HEK293 (cell line): Measurements from ENCODE around the gene BAIAP2.
A peak's percentile ranks its signal among the peaks of the same experiment; 100 is the strongest.

Source experiments
- CTCF ChIA-PET: fragments of 350-600 bp; formaldehyde crosslinking; extraction: SDS; loops from one replicate; lab custom pipeline; 2021; ENCODE audit warnings: antibody characterized with exemption; lab: Yijun Ruan, JAX
- POLR2A ChIA-PET: fragments of 300-600 bp; formaldehyde crosslinking; extraction: SDS; loops from one replicate; lab custom pipeline; 2020; ENCODE audit warnings: antibody characterized with exemption, inconsistent platforms; lab: Yijun Ruan, JAX
- H3K27ac ChIP-seq: fragments of 200-500 bp; sonication (Bioruptor generic); 2 replicates; pipeline ENCODE4 v1.5.1; 2014; ENCODE audit warnings: low read depth, low read length, control low read depth, inconsistent platforms; ENCODE audit errors: extremely low read depth
- H3K36me3 ChIP-seq, 2 experiments: fragments of 200-500 bp in 1 of 2; sonication (Bioruptor generic) in 1 of 2; 1 replicate in 1 of 2; 2 replicates in 1 of 2; pipeline ENCODE4 v1.5.1; 2014 to 2017; ENCODE audit warnings: inconsistent platforms in 2 of 2, low read length in 2 of 2; ENCODE audit not compliant: control insufficient read depth in 2 of 2, insufficient read depth in 1 of 2
- H3K4me1 ChIP-seq: fragments of 200-500 bp; sonication (Bioruptor generic); 2 replicates; pipeline ENCODE4 v1.5.1; 2014; ENCODE audit warnings: mild to moderate bottlenecking, low read length, inconsistent platforms; ENCODE audit not compliant: control insufficient read depth, insufficient read depth
- H3K4me3 ChIP-seq: 2 replicates; pipeline ENCODE4 v1.5.1; 2011; ENCODE audit warnings: low read depth, mild to moderate bottlenecking, control low read depth, low read length, moderate library complexity
- H3K9me3 ChIP-seq: fragments of 200-500 bp; sonication (Bioruptor generic); 2 replicates; pipeline ENCODE4 v1.5.1; 2014; ENCODE audit warnings: low read depth, low read length, inconsistent platforms; ENCODE audit not compliant: control insufficient read depth, insufficient read depth
- EGR2 ChIP-seq: fragments of 450-650 bp; formaldehyde crosslinking; IDR thresholded peaks from 2 replicates; pipeline ENCODE4 v1.5.1; 2016; ENCODE audit warnings: low read depth, missing biosample characterization, missing genetic modification characterization
- ELK4 ChIP-seq: IDR thresholded peaks from 2 replicates; pipeline ENCODE4 v1.6.1; 2011; ENCODE audit warnings: mild to moderate bottlenecking, low read depth, low read length, borderline replicate concordance
- GLI4 ChIP-seq: fragments of 450-650 bp; formaldehyde crosslinking; IDR thresholded peaks from 2 replicates; pipeline ENCODE4 v1.5.1; 2016; ENCODE audit warnings: missing biosample characterization, missing genetic modification characterization
- KLF1 ChIP-seq: fragments of 450-650 bp; formaldehyde crosslinking; IDR thresholded peaks from 2 replicates; pipeline ENCODE4 v1.5.1; 2016; ENCODE audit warnings: missing biosample characterization, missing genetic modification characterization
- PATZ1 ChIP-seq: fragments of 450-650 bp; formaldehyde crosslinking; IDR thresholded peaks from 2 replicates; pipeline ENCODE4 v1.5.1; 2016; ENCODE audit warnings: missing biosample characterization, missing genetic modification characterization
- PBX3 ChIP-seq: sonication (generic); formaldehyde crosslinking; IDR thresholded peaks from 2 replicates; pipeline ENCODE4 v1.8.1; 2022; ENCODE audit warnings: mild to moderate bottlenecking, moderate library complexity, missing genetic modification reagents
- SP2 ChIP-seq: fragments of 450-650 bp; formaldehyde crosslinking; IDR thresholded peaks from 2 replicates; pipeline ENCODE4 v1.5.1; 2016; ENCODE audit warnings: missing biosample characterization, missing genetic modification characterization
- WT1 ChIP-seq: fragments of 450-650 bp; formaldehyde crosslinking; IDR thresholded peaks from 2 replicates; pipeline ENCODE4 v1.5.1; 2016; ENCODE audit warnings: missing biosample characterization, missing genetic modification characterization
- ZBTB11 ChIP-seq: fragments of 450-650 bp; formaldehyde crosslinking; conservative IDR thresholded peaks from 2 replicates; pipeline ENCODE4 v1.5.1; 2016; ENCODE audit warnings: low read depth, missing biosample characterization, missing genetic modification characterization
- ZBTB48 ChIP-seq: fragments of 450-650 bp; formaldehyde crosslinking; IDR thresholded peaks from 2 replicates; pipeline ENCODE4 v1.5.1; 2016; ENCODE audit warnings: missing biosample characterization, missing genetic modification characterization
- ZFHX2 ChIP-seq: fragments of 450-650 bp; formaldehyde crosslinking; conservative IDR thresholded peaks from 2 replicates; pipeline ENCODE4 v1.5.1; 2016; ENCODE audit warnings: missing biosample characterization, missing genetic modification characterization
- ZFP37 ChIP-seq: fragments of 450-650 bp; formaldehyde crosslinking; IDR thresholded peaks from 2 replicates; pipeline ENCODE4 v1.5.1; 2016; ENCODE audit warnings: missing biosample characterization, missing genetic modification characterization
- ZNF138 ChIP-seq: fragments of 450-650 bp; formaldehyde crosslinking; IDR thresholded peaks from 2 replicates; pipeline ENCODE4 v1.5.1; 2016; ENCODE audit warnings: missing biosample characterization, missing genetic modification characterization, borderline replicate concordance
- ZNF140 ChIP-seq: fragments of 450-650 bp; formaldehyde crosslinking; IDR thresholded peaks from 2 replicates; pipeline ENCODE4 v1.5.1; 2016; ENCODE audit warnings: missing biosample characterization, missing genetic modification characterization
- ZNF19 ChIP-seq: fragments of 450-650 bp; formaldehyde crosslinking; IDR thresholded peaks from 2 replicates; pipeline ENCODE4; 2016; ENCODE audit warnings: missing biosample characterization, missing genetic modification characterization, low read depth
- ZNF292 ChIP-seq: fragments of 450-650 bp; formaldehyde crosslinking; IDR thresholded peaks from 2 replicates; pipeline ENCODE4 v1.5.1; 2016; ENCODE audit warnings: low read depth, missing biosample characterization, missing genetic modification characterization, borderline replicate concordance
- ZNF341 ChIP-seq: fragments of 450-650 bp; formaldehyde crosslinking; IDR thresholded peaks from 2 replicates; pipeline ENCODE4; 2016; ENCODE audit warnings: low read depth, missing biosample characterization, missing genetic modification characterization
- ZNF354C ChIP-seq: fragments of 450-650 bp; formaldehyde crosslinking; IDR thresholded peaks from 2 replicates; pipeline ENCODE4 v1.5.1; 2016; ENCODE audit warnings: missing biosample characterization, missing genetic modification characterization, low read depth, borderline replicate concordance
- ZNF416 ChIP-seq: fragments of 450-650 bp; formaldehyde crosslinking; IDR thresholded peaks from 2 replicates; pipeline ENCODE4 v1.5.1; 2016; ENCODE audit warnings: missing biosample characterization, missing genetic modification characterization
- ZNF514 ChIP-seq: fragments of 450-650 bp; formaldehyde crosslinking; IDR thresholded peaks from 2 replicates; pipeline ENCODE4 v1.5.1; 2016; ENCODE audit warnings: missing biosample characterization, missing genetic modification characterization
- ZNF561 ChIP-seq: fragments of 450-650 bp; IDR thresholded peaks from 2 replicates; pipeline ENCODE4 v1.5.1; 2018; ENCODE audit warnings: missing biosample characterization, missing genetic modification characterization, borderline replicate concordance
- ZNF580 ChIP-seq: fragments of 450-650 bp; formaldehyde crosslinking; IDR thresholded peaks from 2 replicates; pipeline ENCODE4 v1.5.1; 2016; ENCODE audit warnings: missing biosample characterization, missing genetic modification characterization
- ZNF660 ChIP-seq: fragments of 450-650 bp; IDR thresholded peaks from 2 replicates; pipeline ENCODE4 v1.5.1; 2018; ENCODE audit warnings: missing biosample characterization, mild to moderate bottlenecking, missing genetic modification characterization

BAIAP2 gene

GRCh38 chr17:81049372-81049911, 14.5 kb downstream of the BAIAP2 start:
- H3K4me1 ChIP-seq, result peaks cover 16% of the 10 kb centered on the region
- ChIA-PET POLR2A (interaction anchor here (1.6 to 4.2 kb wide), 3 partner anchors 13 to 48 kb away, joined by 8 to 23 read pairs (median 11); partner anchors contain the start of gene BAIAP2), CTCF (interaction anchor here (1.0 to 2.3 kb wide), 5 partner anchors 9 to 53 kb away, joined by 3 to 8 read pairs (median 4); no protein-coding TSS in a partner anchor)
- no peak overlapping the region for H3K27ac ChIP-seq
- no peaks in the 10 kb centered on the region for H3K9me3 ChIP-seq
- peaks cover 0 to 7% of the 10 kb centered on the region in 2 experiments; a peak in 1 of 3 replicates for H3K36me3 ChIP-seq
- no peak for TF ChIP-seq ZNF138 (tag by site-specific recombination)
- TF ChIP-seq ZFP37 (tag by site-specific recombination), result no peak
- TF ChIP-seq ZBTB11 (tag by site-specific recombination), result no peak
- TF ChIP-seq, all 188 proteins: peak for 0
- H3K4me3 ChIP-seq, result no peak overlapping the region

- no peak for TF ChIP-seq ZNF416
- TF ChIP-seq ZNF561 (tag by site-specific recombination), result no peak
- peak; percentile 66 for TF ChIP-seq WT1 (tag by site-specific recombination)
- no peak for TF ChIP-seq ZNF341 (tag by site-specific recombination)
- no peak for TF ChIP-seq ELK4
- TF ChIP-seq PATZ1 (tag by site-specific recombination), result no peak
- TF ChIP-seq SP2 (tag by site-specific recombination), result peak; percentile 19; the same call in 1 of the 2 replicates
- TF ChIP-seq ZNF660 (tag by site-specific recombination), result no peak
- TF ChIP-seq ZNF354C (tag by site-specific recombination), result no peak
- TF ChIP-seq ZNF292, result no peak
- TF ChIP-seq GLI4 (tag by site-specific recombination), result no peak
- no peak for TF ChIP-seq ZNF140 (tag by site-specific recombination)
- TF ChIP-seq PBX3 (CRISPR knock-in tag), result 0 out of 2 replicates have a peak, but pooled peaks have one; percentile 47
- TF ChIP-seq ZNF580 (tag by site-specific recombination), result no peak
- no peak for TF ChIP-seq ZNF514 (tag by site-specific recombination)
- peak; percentile 85 for TF ChIP-seq ZFHX2 (tag by site-specific recombination)
- TF ChIP-seq EGR2 (tag by site-specific recombination), result peak; percentile 65; the same call in 1 of the 2 replicates
- no peak for TF ChIP-seq ZNF19
- TF ChIP-seq KLF1 (tag by site-specific recombination), result peak; percentile 72
- TF ChIP-seq ZBTB48 (tag by site-specific recombination), result no peak
- H3K4me1 ChIP-seq, result peaks cover 9% of the 10 kb centered on the region
- CTCF ChIA-PET, result interaction anchor here (0.6 to 2.3 kb wide), 7 partner anchors 10 to 291 kb away, joined by 3 to 8 read pairs (median 4); no protein-coding TSS in a partner anchor
- no peak overlapping the region for H3K27ac ChIP-seq
- peak overlapping the region; percentile 6 for H3K4me3 ChIP-seq
- POLR2A ChIA-PET, result interaction anchor here (1.6 to 4.2 kb wide), 3 partner anchors 14 to 48 kb away, joined by 8 to 23 read pairs (median 11); partner anchors contain the start of gene BAIAP2
- H3K36me3 ChIP-seq, result peaks cover 0 to 11% of the 10 kb centered on the region in 2 experiments; a peak in 1 of 3 replicates
- H3K9me3 ChIP-seq, result no peaks in the 10 kb centered on the region
Observed at GRCh38 chr17:81049973-81050551, 15.1 kb downstream of the BAIAP2 start.
